Progenitor cell of endocrine pancreas (in vitro differentiated cells): ENCODE measurements around the gene RTP1. TPM values are rescaled to one million over a fixed set of nuclear protein-coding genes. Genes with fewer than 3 reads are reported as not detected.

Source experiments
- DNase-seq: peaks from one replicate; pipeline ENCODE4 v3.0.0; 2021; ENCODE audit warnings: low spot score; ENCODE audit not compliant: unreplicated experiment
- H3K27ac Mint-ChIP-seq: 2 replicates; pipeline ENCODE4 v1.8.0; 2021; ENCODE audit warnings: mild to moderate bottlenecking, moderate library complexity, mixed read lengths
- H3K27me3 Mint-ChIP-seq: 2 replicates; pipeline ENCODE4 v1.8.0; 2021; ENCODE audit warnings: mixed read lengths
- H3K36me3 Mint-ChIP-seq: 2 replicates; pipeline ENCODE4 v1.8.0; 2022; ENCODE audit warnings: mixed read lengths; ENCODE audit not compliant: insufficient read depth
- H3K4me1 Mint-ChIP-seq: 2 replicates; pipeline ENCODE4 v1.8.0; 2021; ENCODE audit warnings: low read depth, mixed read lengths
- H3K4me3 Mint-ChIP-seq: 2 replicates; pipeline ENCODE4 v1.8.0; 2021; ENCODE audit warnings: low read depth, mild to moderate bottlenecking, moderate library complexity, mixed read lengths
- H3K9me3 Mint-ChIP-seq: 2 replicates; pipeline ENCODE4 v1.8.0; 2021; ENCODE audit warnings: low read depth, mixed read lengths
- total RNA-seq: library from RNA; stranded (reverse); gene quantifications from 2 replicates; pipeline ENCODE4 v1.2.1, GENCODE V29; 2021
- TF ChIP-seq, protein P1 (sequence below): fragments of 200-600 bp; sonication (generic); IDR thresholded peaks from one replicate; pipeline ENCODE4 v1.5.0; 2021; ENCODE audit warnings: antibody characterized with exemption, mild to moderate bottlenecking; ENCODE audit not compliant: unreplicated experiment

Gene RTP1
- total RNA-seq, 1 donor from 2014 or later = not detected

DNA sequence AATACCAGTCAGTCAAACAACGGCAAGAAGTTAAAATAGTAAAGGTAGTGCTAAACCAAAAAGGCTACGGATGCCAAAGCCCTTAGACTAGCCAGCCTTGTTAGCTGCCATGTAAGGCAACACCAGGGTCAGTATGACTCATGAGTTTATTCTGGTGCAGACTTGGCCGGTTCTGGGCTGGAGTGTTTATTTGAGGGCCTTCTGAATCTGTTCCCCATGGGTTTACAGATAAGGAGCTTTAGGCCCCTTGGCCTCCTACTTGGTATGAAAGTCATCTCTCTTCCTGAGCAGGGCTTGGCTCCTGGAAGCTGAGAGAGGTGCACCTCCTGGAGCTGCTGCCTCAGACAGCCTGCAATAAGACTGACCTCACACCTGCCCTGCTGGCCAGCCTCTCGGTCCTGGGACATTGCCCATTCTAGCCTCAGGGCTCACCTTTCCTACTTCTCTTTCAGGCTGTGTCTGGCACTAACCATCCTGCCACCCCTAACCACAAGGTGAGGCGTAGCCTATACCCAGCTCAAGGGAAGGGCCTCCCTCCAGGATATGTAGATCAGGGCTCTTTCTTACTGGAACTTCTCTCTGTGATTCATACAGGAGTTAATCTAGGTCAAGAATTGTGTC, 10.4 kb upstream of the RTP1 start:
- no peak overlapping the region for H3K27ac Mint-ChIP-seq
- no peak for DNase-seq

DNA sequence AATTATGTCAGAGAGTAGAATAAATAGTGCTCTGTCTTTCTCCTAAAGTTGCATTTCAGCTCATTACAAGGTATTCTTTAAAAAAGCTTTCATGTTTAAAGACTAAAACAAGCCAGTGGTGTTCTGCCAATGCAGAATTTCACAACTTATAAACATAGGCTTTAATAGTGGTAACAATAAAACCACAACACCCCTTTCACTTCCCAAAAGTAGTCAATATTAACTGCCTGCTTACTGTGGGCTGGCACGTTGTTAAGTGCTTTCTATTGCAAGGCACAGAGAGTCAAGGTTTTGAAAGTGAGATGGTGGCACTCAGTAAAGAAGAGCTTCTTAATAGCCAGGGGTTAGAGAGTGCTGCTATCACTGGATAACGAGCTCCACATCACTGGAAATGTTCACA, 8.4 kb upstream of the RTP1 start:
- Mint-ChIP-seq H3K36me3 (no peaks in the 10 kb centered on the region), H3K4me1 (peaks cover 3% of the 10 kb centered on the region), H3K27ac (no peak overlapping the region), H3K9me3 (no peaks in the 10 kb centered on the region), H3K27me3 (peaks cover 6% of the 10 kb centered on the region), H3K4me3 (no peak overlapping the region)
- TF ChIP-seq, protein P1, sequence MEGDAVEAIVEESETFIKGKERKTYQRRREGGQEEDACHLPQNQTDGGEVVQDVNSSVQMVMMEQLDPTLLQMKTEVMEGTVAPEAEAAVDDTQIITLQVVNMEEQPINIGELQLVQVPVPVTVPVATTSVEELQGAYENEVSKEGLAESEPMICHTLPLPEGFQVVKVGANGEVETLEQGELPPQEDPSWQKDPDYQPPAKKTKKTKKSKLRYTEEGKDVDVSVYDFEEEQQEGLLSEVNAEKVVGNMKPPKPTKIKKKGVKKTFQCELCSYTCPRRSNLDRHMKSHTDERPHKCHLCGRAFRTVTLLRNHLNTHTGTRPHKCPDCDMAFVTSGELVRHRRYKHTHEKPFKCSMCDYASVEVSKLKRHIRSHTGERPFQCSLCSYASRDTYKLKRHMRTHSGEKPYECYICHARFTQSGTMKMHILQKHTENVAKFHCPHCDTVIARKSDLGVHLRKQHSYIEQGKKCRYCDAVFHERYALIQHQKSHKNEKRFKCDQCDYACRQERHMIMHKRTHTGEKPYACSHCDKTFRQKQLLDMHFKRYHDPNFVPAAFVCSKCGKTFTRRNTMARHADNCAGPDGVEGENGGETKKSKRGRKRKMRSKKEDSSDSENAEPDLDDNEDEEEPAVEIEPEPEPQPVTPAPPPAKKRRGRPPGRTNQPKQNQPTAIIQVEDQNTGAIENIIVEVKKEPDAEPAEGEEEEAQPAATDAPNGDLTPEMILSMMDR = no peak
- no peak for DNase-seq

More for the DNA sequence above, 10.4 kb upstream of the RTP1 start:
- Mint-ChIP-seq H3K9me3 (no peaks in the 10 kb centered on the region), H3K27me3 (peaks cover 17% of the 10 kb centered on the region), H3K36me3 (no peaks in the 10 kb centered on the region), H3K4me1 (peaks cover 3% of the 10 kb centered on the region), H3K4me3 (no peak overlapping the region)
- TF ChIP-seq, protein P1 = no peak

DNA sequence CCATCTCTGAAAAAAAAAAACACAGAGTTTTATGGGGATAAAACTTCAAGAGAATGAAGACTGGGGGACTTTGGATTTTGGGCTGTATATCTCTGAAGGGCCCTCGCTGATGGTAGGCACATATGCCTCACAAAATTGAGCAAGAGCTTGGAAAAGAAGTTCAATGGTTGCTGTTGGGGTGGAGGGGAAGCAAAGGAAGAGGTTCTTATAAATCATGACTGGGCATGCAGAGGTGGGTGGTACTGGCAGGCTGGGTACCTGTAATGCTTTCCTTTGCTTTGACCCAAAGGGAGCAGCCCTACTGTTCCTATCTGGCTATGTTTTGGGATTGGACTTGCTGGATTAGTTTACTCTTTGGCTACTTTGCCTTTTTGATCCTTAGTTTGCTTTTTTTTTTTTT, 6.0 kb upstream of the RTP1 start:
- TF ChIP-seq, protein P1 = no peak
- Mint-ChIP-seq H3K4me1 (peaks cover 3% of the 10 kb centered on the region), H3K4me3 (no peak overlapping the region), H3K27ac (no peak overlapping the region), H3K27me3 (peaks cover 5% of the 10 kb centered on the region), H3K9me3 (no peaks in the 10 kb centered on the region), H3K36me3 (no peaks in the 10 kb centered on the region)
- DNase-seq = no peak

DNA sequence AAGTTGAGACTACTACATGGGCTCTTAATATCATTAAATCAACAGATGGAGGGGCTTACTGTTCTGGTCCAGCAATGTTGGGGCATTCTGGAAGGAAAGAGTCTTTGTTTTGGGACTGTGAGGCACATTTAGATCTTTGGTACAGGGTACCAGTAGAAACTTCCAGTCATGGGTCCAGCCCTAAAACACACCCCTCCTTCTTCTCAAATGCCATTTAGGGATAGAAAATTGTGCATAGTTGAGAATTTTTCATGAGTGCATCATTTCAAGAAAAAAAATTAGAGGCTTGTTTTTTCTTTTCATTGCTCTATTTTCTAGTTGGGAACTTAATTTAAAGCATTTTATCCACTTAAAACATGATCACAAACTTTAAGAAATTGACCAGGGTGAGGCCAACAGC, 4.1 kb upstream of the RTP1 start:
- TF ChIP-seq, protein P1 = no peak
- no peaks in the 10 kb centered on the region for H3K9me3 Mint-ChIP-seq
- no peaks in the 10 kb centered on the region for H3K36me3 Mint-ChIP-seq
- H3K4me3 Mint-ChIP-seq = no peak overlapping the region
- no peaks in the 10 kb centered on the region for H3K4me1 Mint-ChIP-seq
- H3K27me3 Mint-ChIP-seq = peaks cover 10% of the 10 kb centered on the region
- no peak for DNase-seq
- no peak overlapping the region for H3K27ac Mint-ChIP-seq

DNA sequence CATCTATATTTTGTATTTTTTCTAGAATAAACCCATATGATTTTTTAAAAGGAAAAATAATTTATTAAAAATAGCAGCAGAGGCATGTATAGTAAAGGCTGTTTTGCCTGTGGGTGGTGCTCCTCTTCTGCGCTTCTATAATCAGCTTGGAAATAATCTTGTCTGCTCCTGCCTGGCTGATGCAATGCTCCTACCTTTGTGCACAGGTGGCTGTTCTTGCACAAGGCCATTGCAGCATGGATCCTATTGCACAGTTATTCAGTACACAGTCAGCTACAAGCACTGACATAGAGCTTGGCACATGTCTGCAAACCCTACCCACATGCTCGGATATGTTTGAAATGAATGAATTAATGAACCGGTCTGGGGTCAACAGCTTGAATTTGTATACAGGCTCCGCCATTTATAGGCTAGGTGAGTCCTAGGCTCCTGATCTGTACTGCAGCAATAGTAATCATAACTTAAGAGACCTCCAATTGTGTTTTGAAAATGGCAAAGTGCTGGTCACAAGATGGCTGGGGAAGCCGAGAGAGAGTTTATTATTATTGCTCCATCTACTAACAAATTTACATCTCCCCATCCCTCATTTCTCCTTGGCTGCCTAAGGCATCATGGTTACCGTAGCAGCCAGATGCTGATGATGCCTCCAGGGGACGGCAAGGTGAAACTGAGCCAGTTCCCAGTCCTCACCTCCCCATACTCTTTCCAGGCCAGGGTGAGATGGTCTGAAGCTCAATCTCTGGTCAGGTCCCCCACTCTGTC, 532 bp upstream of the RTP1 start:
- Mint-ChIP-seq H3K9me3 (no peaks in the 10 kb centered on the region), H3K27me3 (peaks cover 22% of the 10 kb centered on the region), H3K4me3 (no peak overlapping the region), H3K36me3 (no peaks in the 10 kb centered on the region), H3K27ac (no peak overlapping the region), H3K4me1 (no peaks in the 10 kb centered on the region)
- DNase-seq = no peak
- TF ChIP-seq, protein P1 = no peak
